ENCODE results near the gene TYMS.
"Not testable (repeated sequence)": the region's sequence is repeated elsewhere in the genome, so short reads cannot be mapped to it uniquely, and the experiment has no call there.

TYMS gene

GRCh38 chr18:678482-679182 is 21.2 kb downstream of the TYMS start:
- no peak for DNase-seq (ENCODE audit: low read depth)

GRCh38 chr18:679516-679915 is 22.1 kb downstream of the TYMS start:
- DNase-seq (ENCODE audit: low read depth): no peak

- DNase-seq (ENCODE audit: low read depth): no peak
Measured at GRCh38 chr18:680392-680791, 22.9 kb downstream of the TYMS start.

GRCh38 chr18:681985-682384 is 24.5 kb downstream of the TYMS start:
- no peak for DNase-seq (ENCODE audit: low read depth)

- DNase-seq (ENCODE audit: low read depth): not testable (repeated sequence)
Measured at GRCh38 chr18:682416-682815, 25.0 kb downstream of the TYMS start.

- no peak for DNase-seq (ENCODE audit: low read depth)
Measured at GRCh38 chr18:682833-683232, 25.4 kb downstream of the TYMS start.

- DNase-seq (ENCODE audit: low read depth): no peak
Measured at GRCh38 chr18:683531-683930, 26.1 kb downstream of the TYMS start.

GRCh38 chr18:685438-685837 is 28.0 kb downstream of the TYMS start:
- no peak for DNase-seq (ENCODE audit: low read depth)

GRCh38 chr18:686339-687111 is 29.1 kb downstream of the TYMS start:
- no peak for DNase-seq (ENCODE audit: low read depth)

- DNase-seq (ENCODE audit: low read depth): no peak
Measured at GRCh38 chr18:688323-688722, 30.9 kb downstream of the TYMS start.

GRCh38 chr18:692824-693223 is 35.4 kb downstream of the TYMS start:
- no peak for DNase-seq (ENCODE audit: low read depth)

- no peak for DNase-seq (ENCODE audit: low read depth)
Measured at GRCh38 chr18:693466-694187, 36.2 kb downstream of the TYMS start.

GRCh38 chr18:697012-697411 is 39.6 kb downstream of the TYMS start:
- DNase-seq (ENCODE audit: low read depth): no peak

GRCh38 chr18:697800-698199 is 40.3 kb downstream of the TYMS start:
- DNase-seq (ENCODE audit: low read depth): no peak

- no peak for DNase-seq (ENCODE audit: low read depth)
Measured at GRCh38 chr18:703213-703967, 45.9 kb downstream of the TYMS start.

GRCh38 chr18:706405-706804 is 49.0 kb downstream of the TYMS start:
- DNase-seq (ENCODE audit: low read depth): no peak

- no peak for DNase-seq (ENCODE audit: low read depth)
Measured at GRCh38 chr18:708096-708495, 50.6 kb downstream of the TYMS start.

- DNase-seq (ENCODE audit: low read depth): no peak
Measured at GRCh38 chr18:709771-710170, 52.3 kb downstream of the TYMS start.

GRCh38 chr18:710418-711300 is 53.2 kb downstream of the TYMS start:
- DNase-seq (ENCODE audit: low read depth): no peak

GRCh38 chr18:711310-711656 is 53.8 kb downstream of the TYMS start:
- no peak for DNase-seq (ENCODE audit: low read depth)

GRCh38 chr18:711657-712400 is 54.4 kb downstream of the TYMS start:
- DNase-seq (ENCODE audit: low read depth): peak; percentile 48
